ENCODE measurements around the gene TULP3. TPM values are rescaled to one million over a fixed set of nuclear protein-coding genes. Genes with fewer than 3 reads are reported as not detected.

Gene TULP3
- total RNA-seq, 5 donors from 2014 or later (not counting 1 experiment from before 2014, with no cell fraction given), result 5.6 to 8.9 (median 7.7) TPM

DNA sequence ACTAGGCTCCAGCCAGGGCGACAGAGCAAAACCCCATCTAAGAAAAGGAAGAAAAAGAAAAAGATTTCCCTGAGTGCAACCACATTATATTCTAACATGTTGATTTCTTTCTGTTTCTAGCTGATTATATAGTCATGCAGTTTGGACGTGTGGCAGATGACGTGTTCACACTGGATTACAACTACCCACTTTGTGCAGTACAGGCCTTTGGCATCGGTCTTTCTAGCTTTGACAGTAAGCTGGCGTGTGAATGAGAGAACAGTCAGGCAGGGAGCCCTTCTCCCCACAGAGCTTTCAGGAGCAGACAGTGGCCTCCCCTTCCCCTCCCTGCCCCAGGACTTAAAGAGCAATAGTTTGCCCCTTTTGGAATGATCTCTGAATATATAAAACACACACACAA is 48.5 kb downstream of the TULP3 start:
- H3K9me3 ChIP-seq, result no peaks in the 10 kb centered on the region
- Mint-ChIP-seq H3K27me3 (no peaks in the 10 kb centered on the region), H3K36me3 (peaks cover 30% of the 10 kb centered on the region), H3K4me1 (no peaks in the 10 kb centered on the region), H3K9me3 (no peaks in the 10 kb centered on the region), H3K27ac (no peak overlapping the region), H3K4me3 (no peak overlapping the region)
- DNase-seq (no peak), ATAC-seq (replicated peaks in 1 of 4) (no peak)
- 97% methylated on average over 3 of the region's 5 CpGs for WGBS (ENCODE audit: insufficient coverage)
- H3K27ac ChIP-seq (ENCODE audit: low read length), result no peak overlapping the region
- ChIA-PET CTCF (no interaction called here), POLR2A (no interaction called here)
- H3K4me1 ChIP-seq (ENCODE audit: control insufficient read depth in 1 of 2, extremely low read depth in 1 of 2, insufficient read depth in 2 of 2, low read length in 2 of 2), result no peaks in the 10 kb centered on the region
- H3K27me3 ChIP-seq (replicated peaks in 1 of 2; ENCODE audit: control insufficient read depth in 2 of 2, extremely low read depth in 1 of 2, insufficient read depth in 2 of 2, low read length in 1 of 2), result no peaks in the 10 kb centered on the region
- H3K36me3 ChIP-seq (ENCODE audit: control insufficient read depth in 2 of 2, extremely low read depth in 1 of 2, insufficient read depth in 1 of 2, low read length in 1 of 2), result peaks cover 7 to 13% of the 10 kb centered on the region in 2 donors
- no peak overlapping the region for H3K4me3 ChIP-seq (ENCODE audit: control insufficient read depth in 1 of 2, extremely low read depth in 1 of 2, low read length in 1 of 2)

DNA sequence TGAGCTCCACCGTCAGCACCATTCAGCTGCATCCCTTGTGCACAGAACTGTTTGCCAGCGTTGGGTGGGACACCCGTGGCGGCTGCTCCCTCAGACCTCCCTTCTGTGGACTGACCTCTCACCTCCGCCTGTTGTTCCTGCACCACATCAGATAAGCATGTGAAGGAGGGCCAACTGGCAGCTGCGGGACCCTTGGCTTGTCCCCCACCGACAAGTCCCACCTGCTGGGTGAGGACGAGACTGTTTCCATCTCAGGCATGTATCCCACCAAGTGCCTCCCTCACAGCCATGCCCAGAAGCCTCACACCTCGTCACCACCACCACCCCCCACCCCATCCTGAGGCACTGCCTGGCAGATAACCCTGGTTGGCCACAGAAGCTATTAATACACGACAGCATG is 49.9 kb downstream of the TULP3 start:
- no peaks in the 10 kb centered on the region for H3K9me3 Mint-ChIP-seq
- no peak overlapping the region for H3K27ac Mint-ChIP-seq
- no peak overlapping the region for H3K27ac ChIP-seq (ENCODE audit: low read length)
- ATAC-seq (replicated peaks in 1 of 4) (no peak), DNase-seq (no peak)
- no peaks in the 10 kb centered on the region for H3K27me3 ChIP-seq (replicated peaks in 1 of 2; ENCODE audit: control insufficient read depth in 2 of 2, extremely low read depth in 1 of 2, insufficient read depth in 2 of 2, low read length in 1 of 2)
- H3K9me3 ChIP-seq, result no peaks in the 10 kb centered on the region
- H3K36me3 Mint-ChIP-seq, result peaks cover 18% of the 10 kb centered on the region
- no peaks in the 10 kb centered on the region for H3K27me3 Mint-ChIP-seq
- 86% methylated on average over 8 of the region's 10 CpGs for WGBS (ENCODE audit: insufficient coverage)
- no peak overlapping the region for H3K4me3 ChIP-seq (ENCODE audit: control insufficient read depth in 1 of 2, extremely low read depth in 1 of 2, low read length in 1 of 2)
- H3K4me1 ChIP-seq (ENCODE audit: control insufficient read depth in 1 of 2, extremely low read depth in 1 of 2, insufficient read depth in 2 of 2, low read length in 2 of 2), result peaks cover 0 to 6% of the 10 kb centered on the region in 2 experiments
- H3K36me3 ChIP-seq (ENCODE audit: control insufficient read depth in 2 of 2, extremely low read depth in 1 of 2, insufficient read depth in 1 of 2, low read length in 1 of 2), result peaks cover 6 to 7% of the 10 kb centered on the region in 2 donors
- peaks cover 3 to 5% (median 4%) of the 10 kb centered on the region in 3 donors for H3K4me1 Mint-ChIP-seq
- ChIA-PET POLR2A (no interaction called here), CTCF (no interaction called here)
- no peak overlapping the region for H3K4me3 Mint-ChIP-seq

DNA sequence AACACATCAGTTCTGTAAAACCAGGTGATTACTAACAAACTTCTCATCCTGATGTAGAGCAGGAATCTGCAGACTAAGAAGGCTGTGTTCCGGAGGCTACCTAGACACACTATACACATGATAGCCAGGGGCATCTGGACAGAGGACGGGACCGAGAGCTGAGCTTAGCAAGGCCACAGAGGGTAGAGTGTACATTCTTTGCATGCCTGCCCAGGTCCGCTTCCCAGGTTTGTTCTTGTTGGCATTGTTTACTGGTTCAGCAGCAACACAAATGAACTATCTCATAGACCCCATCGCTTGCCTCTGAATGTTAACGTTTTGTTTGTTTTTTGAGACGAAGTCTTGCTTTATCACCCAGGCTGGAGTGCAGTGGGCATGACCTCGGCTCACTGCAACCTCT is 50.8 kb downstream of the TULP3 start:
- H3K9me3 ChIP-seq, result no peaks in the 10 kb centered on the region
- H3K4me3 ChIP-seq (ENCODE audit: control insufficient read depth in 1 of 2, extremely low read depth in 1 of 2, low read length in 1 of 2), result no peak overlapping the region
- peaks cover 0 to 6% of the 10 kb centered on the region in 2 experiments for H3K4me1 ChIP-seq (ENCODE audit: control insufficient read depth in 1 of 2, extremely low read depth in 1 of 2, insufficient read depth in 2 of 2, low read length in 2 of 2)
- ChIA-PET POLR2A (no interaction called here), CTCF (interaction anchor here in 1 of 2 donors (0.6 kb wide), 1 partner anchor 153 kb away, joined by 8 read pairs; no protein-coding TSS in a partner anchor)
- Mint-ChIP-seq H3K36me3 (peaks cover 18% of the 10 kb centered on the region), H3K27ac (no peak overlapping the region), H3K27me3 (no peaks in the 10 kb centered on the region), H3K9me3 (no peaks in the 10 kb centered on the region), H3K4me1 (peaks cover 3 to 5% (median 4%) of the 10 kb centered on the region in 3 donors), H3K4me3 (no peak overlapping the region)
- no peak overlapping the region for H3K27ac ChIP-seq (ENCODE audit: low read length)
- DNase-seq (no peak), ATAC-seq (replicated peaks in 1 of 4) (no peak)
- H3K27me3 ChIP-seq (replicated peaks in 1 of 2; ENCODE audit: control insufficient read depth in 2 of 2, extremely low read depth in 1 of 2, insufficient read depth in 2 of 2, low read length in 1 of 2), result no peaks in the 10 kb centered on the region
- WGBS (ENCODE audit: insufficient coverage), result 91% methylated on average over 4 of the region's 8 CpGs
- H3K36me3 ChIP-seq (ENCODE audit: control insufficient read depth in 2 of 2, extremely low read depth in 1 of 2, insufficient read depth in 1 of 2, low read length in 1 of 2), result peaks cover 6 to 7% of the 10 kb centered on the region in 2 donors

DNA sequence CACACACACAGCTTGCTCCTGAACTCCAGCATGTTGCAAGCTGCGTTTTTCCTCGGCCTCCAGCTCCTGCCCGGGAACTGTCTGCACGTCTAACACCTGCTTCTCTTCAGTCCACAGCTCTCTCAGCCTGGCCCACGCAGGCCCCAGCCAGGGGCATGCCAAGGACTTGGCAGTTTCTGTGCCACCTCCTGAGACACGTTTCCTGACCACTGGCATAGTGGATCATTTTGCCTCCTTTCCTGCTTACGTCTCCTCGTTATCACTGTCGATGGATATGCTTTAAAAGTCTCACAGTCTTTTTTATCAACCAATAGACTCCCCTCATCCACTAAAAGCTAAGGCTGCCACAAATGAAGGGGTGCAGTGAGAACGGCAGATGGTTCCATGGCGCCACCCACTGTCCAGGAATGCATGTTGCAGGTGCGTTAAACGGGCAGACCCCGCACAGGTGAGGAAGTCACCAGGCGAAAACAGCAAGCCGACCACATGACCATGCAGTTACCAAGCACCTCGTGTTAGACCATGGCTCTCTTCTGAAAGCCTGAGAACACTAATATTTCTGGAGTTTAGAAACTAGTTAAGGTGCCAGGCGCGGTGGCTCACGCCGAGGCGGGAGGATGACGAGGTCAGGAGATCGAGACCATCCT is 53.8 kb downstream of the TULP3 start:
- 41% methylated on average over 18 of the region's 24 CpGs for WGBS (ENCODE audit: insufficient coverage)
- no peak overlapping the region for H3K27ac ChIP-seq (ENCODE audit: low read length)
- DNase-seq, result peak in 32 of 35 experiments; percentile 4 to 61 (median 34)
- no peaks in the 10 kb centered on the region for H3K9me3 ChIP-seq
- peak; percentile 51 to 68 (median 56) for ATAC-seq (replicated peaks in 1 of 4)
- Mint-ChIP-seq H3K27me3 (peaks cover 0 to 10% of the 10 kb centered on the region in 2 donors), H3K36me3 (peaks cover 9% of the 10 kb centered on the region), H3K27ac (no peak overlapping the region), H3K4me1 (peaks cover 3 to 5% (median 4%) of the 10 kb centered on the region in 3 donors), H3K4me3 (no peak overlapping the region), H3K9me3 (no peaks in the 10 kb centered on the region)
- H3K27me3 ChIP-seq (replicated peaks in 1 of 2; ENCODE audit: control insufficient read depth in 2 of 2, extremely low read depth in 1 of 2, insufficient read depth in 2 of 2, low read length in 1 of 2), result no peaks in the 10 kb centered on the region
- H3K4me3 ChIP-seq (ENCODE audit: control insufficient read depth in 1 of 2, extremely low read depth in 1 of 2, low read length in 1 of 2), result no peak overlapping the region
- no peaks in the 10 kb centered on the region for H3K36me3 ChIP-seq (ENCODE audit: control insufficient read depth in 2 of 2, extremely low read depth in 1 of 2, insufficient read depth in 1 of 2, low read length in 1 of 2)
- POLR2A ChIA-PET, result no interaction called here
- CTCF ChIA-PET, result interaction anchor here in 1 of 2 donors (0.7 to 1.4 kb wide), 4 partner anchors 12 to 263 kb away, joined by 3 to 6 read pairs (median 4); no protein-coding TSS in a partner anchor
- H3K4me1 ChIP-seq (ENCODE audit: control insufficient read depth in 1 of 2, extremely low read depth in 1 of 2, insufficient read depth in 2 of 2, low read length in 2 of 2), result peaks cover 0 to 6% of the 10 kb centered on the region in 2 experiments

DNA sequence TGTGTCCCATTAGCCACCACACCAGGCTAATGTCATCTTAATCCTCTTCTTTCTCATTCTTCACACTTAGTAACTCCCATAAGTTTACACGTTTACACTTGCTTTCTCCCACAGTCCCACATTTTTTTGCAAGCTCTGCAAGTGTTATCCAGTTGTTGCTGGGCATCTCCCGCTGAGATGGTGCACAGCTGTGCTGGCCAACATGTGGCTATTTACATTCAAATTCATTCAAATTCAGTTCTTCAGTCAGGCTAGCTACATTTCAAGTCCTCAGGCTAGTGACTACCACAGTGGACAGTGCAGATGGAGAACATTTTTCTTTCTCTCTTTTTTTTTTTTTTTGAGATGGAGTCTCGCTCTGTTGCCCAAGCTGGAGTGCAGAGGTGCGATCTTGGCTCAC is 58.7 kb downstream of the TULP3 start:
- Mint-ChIP-seq H3K27me3 (peaks cover 3 to 12% of the 10 kb centered on the region in 2 donors), H3K36me3 (no peaks in the 10 kb centered on the region), H3K4me3 (no peak overlapping the region), H3K4me1 (peaks cover 3 to 5% (median 4%) of the 10 kb centered on the region in 3 donors), H3K9me3 (no peaks in the 10 kb centered on the region), H3K27ac (no peak overlapping the region)
- Histone ChIP-seq H3K9me3 (no peaks in the 10 kb centered on the region), H3K27ac (ENCODE audit: low read length) (no peak overlapping the region), H3K36me3 (ENCODE audit: control insufficient read depth in 2 of 2, extremely low read depth in 1 of 2, insufficient read depth in 1 of 2, low read length in 1 of 2) (no peaks in the 10 kb centered on the region), H3K4me3 (ENCODE audit: control insufficient read depth in 1 of 2, extremely low read depth in 1 of 2, low read length in 1 of 2) (no peak overlapping the region), H3K27me3 (replicated peaks in 1 of 2; ENCODE audit: control insufficient read depth in 2 of 2, extremely low read depth in 1 of 2, insufficient read depth in 2 of 2, low read length in 1 of 2) (no peaks in the 10 kb centered on the region), H3K4me1 (ENCODE audit: control insufficient read depth in 1 of 2, extremely low read depth in 1 of 2, insufficient read depth in 2 of 2, low read length in 2 of 2) (peaks cover 0 to 5% of the 10 kb centered on the region in 2 experiments)
- WGBS (ENCODE audit: insufficient coverage), result 68% methylated on average over 3 of the region's 4 CpGs
- DNase-seq (no peak), ATAC-seq (replicated peaks in 1 of 4) (no peak)
- ChIA-PET POLR2A (no interaction called here), CTCF (interaction anchor here in 1 of 2 donors (0.6 kb wide), 1 partner anchor 161 kb away, joined by 3 read pairs; no protein-coding TSS in a partner anchor)

DNA sequence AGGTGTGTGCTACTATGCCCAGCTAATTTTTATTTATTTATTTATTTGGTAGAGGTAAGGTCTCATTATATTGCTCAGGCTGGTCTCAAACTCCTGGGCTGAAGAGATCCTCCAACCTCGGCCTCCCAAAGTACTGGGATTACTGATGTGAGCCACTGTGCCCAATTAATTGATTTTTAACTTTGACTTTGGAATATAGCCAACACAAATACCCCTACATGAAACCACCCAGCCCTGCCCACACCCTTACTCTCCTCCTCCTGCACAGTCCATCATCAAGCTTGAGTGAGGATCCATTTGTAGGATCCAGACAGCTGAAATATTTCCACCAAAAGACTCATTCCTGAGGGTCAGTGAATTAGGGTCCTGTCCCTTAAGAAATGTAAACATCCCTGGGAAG is 65.2 kb downstream of the TULP3 start:
- H3K4me1 ChIP-seq (ENCODE audit: control insufficient read depth in 1 of 2, extremely low read depth in 1 of 2, insufficient read depth in 2 of 2, low read length in 2 of 2), result peaks cover 0 to 9% of the 10 kb centered on the region in 2 experiments
- no peaks in the 10 kb centered on the region for H3K9me3 Mint-ChIP-seq
- CTCF ChIA-PET, result interaction anchor here in 1 of 2 donors (1.2 kb wide), 1 partner anchor 12 kb away, joined by 3 read pairs; no protein-coding TSS in a partner anchor
- no peaks in the 10 kb centered on the region for H3K36me3 ChIP-seq (ENCODE audit: control insufficient read depth in 2 of 2, extremely low read depth in 1 of 2, insufficient read depth in 1 of 2, low read length in 1 of 2)
- H3K27ac ChIP-seq (ENCODE audit: low read length), result no peak overlapping the region
- DNase-seq (no peak), ATAC-seq (replicated peaks in 1 of 4) (no peak)
- H3K27ac Mint-ChIP-seq, result no peak overlapping the region
- no peaks in the 10 kb centered on the region for H3K9me3 ChIP-seq
- no CpG with 5 or more reads among the region's 1 CpG for WGBS (ENCODE audit: insufficient coverage)
- peaks cover 30 to 39% of the 10 kb centered on the region in 2 donors for H3K27me3 Mint-ChIP-seq
- no peak overlapping the region for H3K4me3 Mint-ChIP-seq
- peaks cover 5 to 23% of the 10 kb centered on the region in 2 experiments for H3K27me3 ChIP-seq (replicated peaks in 1 of 2; ENCODE audit: control insufficient read depth in 2 of 2, extremely low read depth in 1 of 2, insufficient read depth in 2 of 2, low read length in 1 of 2)
- H3K36me3 Mint-ChIP-seq, result no peaks in the 10 kb centered on the region
- peaks cover 14 to 17% (median 14%) of the 10 kb centered on the region in 3 donors for H3K4me1 Mint-ChIP-seq
- H3K4me3 ChIP-seq (ENCODE audit: control insufficient read depth in 1 of 2, extremely low read depth in 1 of 2, low read length in 1 of 2), result no peak overlapping the region
- POLR2A ChIA-PET, result no interaction called here
